RKO (cell line): Measurements from ENCODE around the gene PHTF2.
A peak's percentile ranks its signal among the peaks of the same experiment; 100 is the strongest.
"Not testable (repeated sequence)": the region's sequence is repeated elsewhere in the genome, so short reads cannot be mapped to it uniquely, and the experiment has no call there.

Experiments used
- DNase-seq: peaks from one replicate; pipeline ENCODE4 v3.0.0-alpha.2; 2016; ENCODE audit warnings: low spot score

The PHTF2 gene

GRCh38 chr7:77991656-77992055, 193.1 kb downstream of the PHTF2 start:
- DNase-seq = no peak

GRCh38 chr7:77993838-77994237, 195.3 kb downstream of the PHTF2 start:
- DNase-seq = no peak

GRCh38 chr7:77995717-77996116, 197.1 kb downstream of the PHTF2 start:
- peak; percentile 36 for DNase-seq

- DNase-seq = not testable (repeated sequence)
Observed at GRCh38 chr7:77999168-77999567, 200.6 kb downstream of the PHTF2 start.

- DNase-seq = no peak
Observed at GRCh38 chr7:78002021-78002420, 203.4 kb downstream of the PHTF2 start.

- no peak for DNase-seq
Observed at GRCh38 chr7:78002715-78003114, 204.1 kb downstream of the PHTF2 start.

- no peak for DNase-seq
Observed at GRCh38 chr7:78006063-78006755, 207.6 kb downstream of the PHTF2 start.
